H1 (cell line): Measurements from ENCODE around the gene DGAT2L6. TPM values are rescaled to one million over a fixed set of nuclear protein-coding genes. Genes with fewer than 3 reads are reported as not detected.

ENCODE experiments used
- CTCF ChIA-PET: fragments of 300-600 bp; sonication (Branson Sonifier 250); formaldehyde crosslinking; loops from one replicate; lab custom pipeline; 2021; ENCODE audit not compliant: partially characterized antibody; lab: Charles Lee
- POLR2A ChIA-PET: fragments of 300-600 bp; sonication (Branson Sonifier 250); formaldehyde crosslinking; loops from one replicate; lab custom pipeline; 2021; ENCODE audit warnings: inconsistent platforms; ENCODE audit not compliant: partially characterized antibody; lab: Charles Lee
- DNase-seq, 2 experiments: peaks; one replicate each; pipeline versions ENCODE4 v3.0.0 to v3.0.0-alpha.2; 2010 to 2022; ENCODE audit warnings: low spot score in 2 of 2, low read depth in 1 of 2, mixed read lengths in 1 of 2
- FAIRE-seq: peaks from 2 replicates; lab custom pipeline; 2011; peaks lifted over from hg19 to GRCh38; lab: Jason Lieb, UNC
- H2AFZ ChIP-seq: 2 replicates; pipeline ENCODE4 v1.8.1; 2012; ENCODE audit warnings: low read length, inconsistent platforms
- H2AK5ac ChIP-seq: 2 replicates; pipeline ENCODE4 v1.6.1; 2013; ENCODE audit warnings: low read depth, low read length
- H2BK120ac ChIP-seq: replicated peaks from 2 replicates; pipeline ENCODE3; 2013; ENCODE audit warnings: low read depth, low read length, inconsistent platforms
- H2BK12ac ChIP-seq: 2 replicates; pipeline ENCODE4 v1.6.1; 2013; ENCODE audit warnings: low read depth, low read length
- H2BK15ac ChIP-seq: 2 replicates; pipeline ENCODE4 v1.6.1; 2013; ENCODE audit warnings: low read length
- H2BK20ac ChIP-seq: 2 replicates; pipeline ENCODE4 v1.6.1; 2013; ENCODE audit warnings: low read length
- H2BK5ac ChIP-seq: 2 replicates; pipeline ENCODE4 v1.6.1; 2013; ENCODE audit warnings: low read depth, low read length
- H3K14ac ChIP-seq: 2 replicates; pipeline ENCODE4 v1.6.1; 2013; ENCODE audit warnings: inconsistent platforms; ENCODE audit not compliant: insufficient read length
- H3K18ac ChIP-seq: 2 replicates; pipeline ENCODE4 v1.6.1; 2013; ENCODE audit warnings: low read length; ENCODE audit errors: extremely low read depth
- H3K23ac ChIP-seq: 2 replicates; pipeline ENCODE4 v1.6.1; 2013; ENCODE audit warnings: inconsistent platforms; ENCODE audit not compliant: insufficient read length
- H3K23me2 ChIP-seq: 2 replicates; pipeline ENCODE4 v1.6.1; 2013; ENCODE audit warnings: low read depth, low read length
- H3K27ac ChIP-seq: 2 replicates; pipeline ENCODE4 v1.6.1; 2011; ENCODE audit warnings: low read depth, low read length, inconsistent platforms
- H3K27me3 ChIP-seq, 4 experiments: replicated peaks in 1 of 4; 1 replicate in 1 of 4; 2 replicates in 3 of 4; pipeline versions ENCODE4 v1.6.1 to v1.8.1; 2011 to 2013; ENCODE audit warnings: low read length in 3 of 4, mild to moderate bottlenecking in 3 of 4, inconsistent platforms in 2 of 4, mixed read lengths in 2 of 4, moderate library complexity in 1 of 4; ENCODE audit not compliant: control insufficient read depth in 3 of 4, insufficient read depth in 3 of 4; ENCODE audit errors: extremely low read depth in 1 of 4
- H3K36me3 ChIP-seq, 4 experiments: 2 replicates each; pipeline versions ENCODE4 v1.6.1 to v1.8.1; 2011 to 2013; ENCODE audit warnings: mild to moderate bottlenecking in 4 of 4, low read length in 3 of 4, moderate library complexity in 2 of 4, control low read depth in 1 of 4, inconsistent platforms in 1 of 4; ENCODE audit not compliant: insufficient read depth in 4 of 4, control insufficient read depth in 2 of 4
- H3K4ac ChIP-seq: replicated peaks from 2 replicates; pipeline ENCODE3; 2013; ENCODE audit warnings: low read length, low read depth, mixed read lengths, inconsistent platforms; ENCODE audit not compliant: insufficient read length
- H3K4me1 ChIP-seq, 4 experiments: replicated peaks in 1 of 4; 1 replicate in 1 of 4; 2 replicates in 3 of 4; pipeline versions ENCODE4 v1.6.1 to v1.8.1; 2011 to 2013; ENCODE audit warnings: low read length in 3 of 4, inconsistent platforms in 2 of 4, mixed read lengths in 1 of 4; ENCODE audit not compliant: insufficient read depth in 4 of 4, control insufficient read depth in 3 of 4
- H3K4me2 ChIP-seq, 2 experiments: 2 replicates each; pipeline versions ENCODE4 v1.6.1 to v1.8.1; 2011 to 2013; ENCODE audit warnings: low read depth in 2 of 2, low read length in 2 of 2, control low read depth in 1 of 2, inconsistent platforms in 1 of 2, mild to moderate bottlenecking in 1 of 2; ENCODE audit not compliant: insufficient read depth in 1 of 2
- H3K4me3 ChIP-seq, 4 experiments: fragments of 200-600, 300-600 bp in 1 of 4; sonication (generic), shearing (Covaris generic), sonication (Bioruptor Twin) in 1 of 4; 2 replicates each; pipeline versions ENCODE4 v1.5.1 to v1.8.1; 2011 to 2016; ENCODE audit warnings: low read length in 4 of 4, low read depth in 3 of 4, control low read depth in 2 of 4, inconsistent platforms in 2 of 4, mild to moderate bottlenecking in 2 of 4, mixed read lengths in 1 of 4, moderate library complexity in 1 of 4; ENCODE audit not compliant: insufficient read depth in 2 of 4; ENCODE audit errors: extremely low read depth in 1 of 4
- H3K56ac ChIP-seq: replicated peaks from 2 replicates; pipeline ENCODE3; 2013; ENCODE audit warnings: low read depth, mild to moderate bottlenecking, mixed read lengths, low read length, inconsistent platforms; ENCODE audit not compliant: insufficient read length
- H3K79me1 ChIP-seq: 2 replicates; pipeline ENCODE4 v1.6.1; 2013; ENCODE audit warnings: low read depth, low read length, control low read depth
- H3K79me2 ChIP-seq, 2 experiments: 2 replicates each; pipeline versions ENCODE4 v1.6.1 to v1.8.1; 2012 to 2013; ENCODE audit warnings: low read length in 2 of 2, mild to moderate bottlenecking in 2 of 2, inconsistent platforms in 1 of 2; ENCODE audit not compliant: insufficient read depth in 2 of 2, control insufficient read depth in 1 of 2
- H3K9ac ChIP-seq, 4 experiments: replicated peaks in 1 of 4; 1 replicate in 1 of 4; 2 replicates in 3 of 4; pipeline versions ENCODE4 v1.6.1 to v1.8.1; 2011 to 2013; ENCODE audit warnings: low read depth in 3 of 4, low read length in 3 of 4, control low read depth in 2 of 4, mild to moderate bottlenecking in 2 of 4, moderate library complexity in 2 of 4, inconsistent platforms in 1 of 4; ENCODE audit errors: extremely low read depth in 1 of 4
- H3K9me3 ChIP-seq, 2 experiments: 2 replicates each; pipeline versions ENCODE4 v1.6.1 to v1.8.1; 2012 to 2013; ENCODE audit warnings: mild to moderate bottlenecking in 2 of 2, moderate library complexity in 2 of 2, control low read depth in 1 of 2, inconsistent platforms in 1 of 2, low read depth in 1 of 2, low read length in 1 of 2, mixed read lengths in 1 of 2; ENCODE audit not compliant: insufficient read depth in 2 of 2
- H4K20me1 ChIP-seq, 2 experiments: replicated peaks in 1 of 2; 2 replicates each; pipeline versions ENCODE3 to v1.8.1; 2011 to 2013; ENCODE audit warnings: inconsistent platforms in 2 of 2, low read length in 2 of 2, mild to moderate bottlenecking in 1 of 2; ENCODE audit not compliant: insufficient read depth in 2 of 2, control insufficient read depth in 1 of 2
- H4K5ac ChIP-seq: 2 replicates; pipeline ENCODE4 v1.6.1; 2013; ENCODE audit warnings: low read length, low read depth, mixed read lengths, inconsistent platforms; ENCODE audit not compliant: insufficient read length
- H4K8ac ChIP-seq: 2 replicates; pipeline ENCODE4 v1.8.0; 2013; ENCODE audit warnings: mild to moderate bottlenecking, moderate library complexity, low read length, inconsistent platforms; ENCODE audit not compliant: insufficient read depth; ENCODE audit errors: extremely low read depth
- H4K91ac ChIP-seq: replicated peaks from 2 replicates; pipeline ENCODE3; 2013; ENCODE audit warnings: low read length, mixed read lengths, inconsistent platforms; ENCODE audit not compliant: insufficient read length
- CEBPB ChIP-seq: IDR thresholded peaks from 2 replicates; pipeline ENCODE4 v1.6.1; 2012; ENCODE audit warnings: low read depth, low read length
- GTF2F1 ChIP-seq: IDR thresholded peaks from 2 replicates; pipeline ENCODE4 v1.6.1; 2012; ENCODE audit warnings: low read depth, low read length, improper control_type of control experiment, borderline replicate concordance
- POLR2AphosphoS5 ChIP-seq: IDR thresholded peaks from 2 replicates; pipeline ENCODE4 v1.6.1; 2011; ENCODE audit warnings: low read depth, low read length
- RFX5 ChIP-seq: IDR thresholded peaks from 2 replicates; pipeline ENCODE4 v1.6.1; 2011; ENCODE audit warnings: low read depth, low read length, improper control_type of control experiment, borderline replicate concordance
- SIN3A ChIP-seq, 2 experiments: IDR thresholded peaks in 1 of 2; conservative IDR thresholded peaks in 1 of 2; 2 replicates each; pipeline ENCODE4 v1.6.1; 2011 to 2012; ENCODE audit warnings: low read length in 2 of 2, improper control_type of control experiment in 1 of 2, low read depth in 1 of 2, mild to moderate bottlenecking in 1 of 2
- SUZ12 ChIP-seq: fragments of 200-600 bp; sonication (generic); IDR thresholded peaks from 2 replicates; pipeline ENCODE4 v1.6.1; 2012; ENCODE audit warnings: mild to moderate bottlenecking, inconsistent platforms, low read length, moderate library complexity, mixed read lengths
- YY1 ChIP-seq: IDR thresholded peaks from 2 replicates; pipeline ENCODE4 v1.6.1; 2011; ENCODE audit warnings: low read depth, mild to moderate bottlenecking, low read length
- ZNF274 ChIP-seq: IDR thresholded peaks from 2 replicates; pipeline ENCODE4 v1.7.0; 2012; ENCODE audit warnings: low read length, borderline replicate concordance; ENCODE audit errors: extremely low read depth
- WGBS, 2 experiments: shearing (Covaris generic) in 1 of 2; methylation state at CpG; one replicate each; pipeline versions ENCODE4 v1.1.6 to v1.1.7; 2013 to 2015; ENCODE audit warnings: low lambda C conversion rate in 2 of 2, mixed read lengths in 2 of 2, inconsistent platforms in 1 of 2, low coverage in 1 of 2, missing lambda C conversion rate in 1 of 2; ENCODE audit not compliant: insufficient replicate concordance in 2 of 2, insufficient coverage in 1 of 2, insufficient read length in 1 of 2; ENCODE audit errors: extremely low coverage in 1 of 2, missing lambda C conversion rate in 1 of 2; 5-methylcytosine and 5-hydroxymethylcytosine counted together
- polyA plus RNA-seq, 7 experiments: library from polyadenylated mRNA; depleted of rRNA in 3 of 7; stranded (reverse) in 5 of 7; unstranded in 2 of 7; fragments of >200 nt in 5 of 7; fragments of 200-250 nt in 2 of 7; gene quantifications; 1 replicate in 5 of 7; 2 replicates in 1 of 7; 4 replicates in 1 of 7; pipeline versions ENCODE4 v1.2.1 to v1.2.3, GENCODE V29; 2011 to 2013; ENCODE audit warnings: missing spikeins in 2 of 7, mixed read lengths in 2 of 7
- total RNA-seq: library from RNA; stranded (reverse); fragmentation: NEBNext Ultra II Directional; extraction: Animal tissue kit (Norgen Biotek cat#: 25700); gene quantifications from 2 replicates; pipeline ENCODE4 v1.2.1, GENCODE V29; 2021
- TF ChIP-seq, protein P1 (sequence below): IDR thresholded peaks from 2 replicates; pipeline ENCODE4 v1.6.1; 2012; ENCODE audit warnings: inconsistent platforms

The DGAT2L6 gene
- total and polyA plus RNA-seq, 2 of the 8 experiments (the other 6 are each of a cell fraction or from before 2014, with no cell fraction given) = not detected

DNA sequence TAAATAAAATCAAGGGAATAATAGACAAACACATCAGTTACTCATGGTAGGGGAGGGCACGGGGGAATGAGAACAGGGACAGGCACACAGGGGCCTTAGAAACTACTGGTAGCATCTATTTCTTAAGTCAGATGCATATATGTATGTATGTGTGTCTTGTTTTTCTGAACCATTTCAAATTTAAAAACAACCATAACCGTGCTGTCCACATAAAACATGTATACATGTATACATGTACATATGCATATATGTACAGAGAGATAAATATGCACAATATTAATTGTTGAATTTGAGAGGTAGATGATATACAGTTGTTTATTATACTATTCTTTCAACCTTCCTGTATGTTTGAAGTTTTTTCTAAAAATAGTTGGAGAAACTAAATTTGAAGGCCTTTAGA lies 49.4 kb downstream of the DGAT2L6 start:
- no peaks in the 10 kb centered on the region for H3K23me2 ChIP-seq
- no peak overlapping the region for H2AK5ac ChIP-seq
- H3K23ac ChIP-seq = no peak overlapping the region
- H2BK120ac ChIP-seq = no peak overlapping the region
- no peak overlapping the region for H2AFZ ChIP-seq
- DNase-seq = no peak
- no peak overlapping the region for H4K91ac ChIP-seq
- no peak overlapping the region for H3K4me2 ChIP-seq
- H3K79me2 ChIP-seq = no peaks in the 10 kb centered on the region
- H2BK20ac ChIP-seq = no peak overlapping the region
- H3K27me3 ChIP-seq = no peaks in the 10 kb centered on the region
- H3K4me1 ChIP-seq = no peaks in the 10 kb centered on the region
- CTCF ChIA-PET = no interaction called here
- no peak for TF ChIP-seq SIN3A (conservative IDR thresholded peaks at IDR 0.05 in 1 of 2, IDR thresholded peaks at IDR 0.05 in 1 of 2; ENCODE audit: low read depth in 1 of 2, low read length in 2 of 2)
- TF ChIP-seq, protein P1, sequence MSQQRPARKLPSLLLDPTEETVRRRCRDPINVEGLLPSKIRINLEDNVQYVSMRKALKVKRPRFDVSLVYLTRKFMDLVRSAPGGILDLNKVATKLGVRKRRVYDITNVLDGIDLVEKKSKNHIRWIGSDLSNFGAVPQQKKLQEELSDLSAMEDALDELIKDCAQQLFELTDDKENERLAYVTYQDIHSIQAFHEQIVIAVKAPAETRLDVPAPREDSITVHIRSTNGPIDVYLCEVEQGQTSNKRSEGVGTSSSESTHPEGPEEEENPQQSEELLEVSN = no peak
- TF ChIP-seq RFX5 = no peak
- no peak for TF ChIP-seq ZNF274
- TF ChIP-seq GTF2F1 = no peak
- no peak for TF ChIP-seq CEBPB
- TF ChIP-seq SUZ12 = no peak
- TF ChIP-seq YY1 = no peak
- no peak for TF ChIP-seq POLR2AphosphoS5
- H3K36me3 ChIP-seq = no peaks in the 10 kb centered on the region
- H4K5ac ChIP-seq = no peak overlapping the region
- no peaks in the 10 kb centered on the region for H4K20me1 ChIP-seq
- H4K8ac ChIP-seq = no peak overlapping the region
- H3K9ac ChIP-seq = no peak overlapping the region
- H3K27ac ChIP-seq = no peak overlapping the region
- H3K56ac ChIP-seq = no peak overlapping the region
- no peak overlapping the region for H3K4ac ChIP-seq
- POLR2A ChIA-PET = no interaction called here
- 72% methylated on average over 2 of the region's 2 CpGs; no CpG with 5 or more reads in 1 of the 2 experiments for WGBS, 2 experiments
- no peak overlapping the region for H3K4me3 ChIP-seq
- no peak overlapping the region for H2BK15ac ChIP-seq
- H3K14ac ChIP-seq = no peak overlapping the region
- no peak overlapping the region for H2BK12ac ChIP-seq
- FAIRE-seq = no peak
- H3K79me1 ChIP-seq = no peaks in the 10 kb centered on the region
- H3K18ac ChIP-seq = no peak overlapping the region
- no peak overlapping the region for H2BK5ac ChIP-seq
- H3K9me3 ChIP-seq = no peaks in the 10 kb centered on the region
